Natural killer cell (primary cell): ENCODE measurements around the gene CD40. TPM values are rescaled to one million over a fixed set of nuclear protein-coding genes. Genes with fewer than 3 reads are reported as not detected.

Experiments used
- ATAC-seq, 3 donors: fragments of 150-1000 bp in 2 of 3; fragments of 200-7000 bp in 1 of 3; cut with Tn5 transposase; 1 replicate in 1 of 3; 2 replicates in 2 of 3; pipeline ENCODE4 v1.10.0; 2021; ENCODE audit warnings: mild to moderate bottlenecking in 2 of 3, moderate library complexity in 2 of 3
- DNase-seq, 2 donors: peaks; one replicate each; pipeline versions ENCODE4 v3.0.0 to v3.0.0-alpha.2; 2013 to 2021; ENCODE audit warnings: mixed read lengths in 1 of 2
- H3K27ac ChIP-seq: one replicate; pipeline ENCODE4 v1.5.1; 2013; ENCODE audit warnings: mild to moderate bottlenecking, low read length
- H3K27me3 ChIP-seq: one replicate; pipeline ENCODE4 v1.6.1; 2013; ENCODE audit warnings: low read length; ENCODE audit not compliant: control insufficient read depth, insufficient read depth
- H3K36me3 ChIP-seq: one replicate; pipeline ENCODE4 v1.6.1; 2013; ENCODE audit warnings: low read length; ENCODE audit not compliant: control insufficient read depth, insufficient read depth
- H3K4me1 ChIP-seq: one replicate; pipeline ENCODE4 v1.6.1; 2013; ENCODE audit warnings: low read length; ENCODE audit not compliant: control insufficient read depth, insufficient read depth
- H3K4me3 ChIP-seq: one replicate; pipeline ENCODE4 v1.5.1; 2013; ENCODE audit warnings: low read length
- H3K9me3 ChIP-seq: one replicate; pipeline ENCODE4 v1.6.1; 2013; ENCODE audit warnings: low read length; ENCODE audit not compliant: control insufficient read depth, insufficient read depth
- H3K27ac Mint-ChIP-seq, 2 donors: one replicate each; pipeline ENCODE4 v1.8.0; 2022; ENCODE audit warnings: mild to moderate bottlenecking in 2 of 2, mixed read lengths in 2 of 2, moderate library complexity in 1 of 2
- H3K27me3 Mint-ChIP-seq, 2 donors: one replicate each; pipeline ENCODE4 v1.8.0; 2022; ENCODE audit warnings: low read depth in 2 of 2, mixed read lengths in 2 of 2
- H3K36me3 Mint-ChIP-seq: one replicate; pipeline ENCODE4 v1.8.0; 2022; ENCODE audit warnings: mixed read lengths
- H3K4me1 Mint-ChIP-seq, 2 donors: one replicate each; pipeline ENCODE4 v1.8.0; 2022; ENCODE audit warnings: mixed read lengths in 2 of 2
- H3K4me3 Mint-ChIP-seq: one replicate; pipeline ENCODE4 v1.8.0; 2022; ENCODE audit warnings: mild to moderate bottlenecking, moderate library complexity, mixed read lengths
- H3K9me3 Mint-ChIP-seq, 2 donors: one replicate each; pipeline ENCODE4 v1.8.0; 2022; ENCODE audit warnings: mixed read lengths in 2 of 2
- CTCF ChIP-seq: fragments of 200-600 bp; IDR thresholded peaks from one replicate; pipeline ENCODE4 v1.8.0; 2022; ENCODE audit warnings: antibody characterized with exemption
- WGBS: methylation state at CpG from one replicate; pipeline ENCODE4 v1.1.7; 2013; ENCODE audit warnings: missing lambda C conversion rate; ENCODE audit not compliant: insufficient coverage; 5-methylcytosine and 5-hydroxymethylcytosine counted together
- intact Hi-C: fragments of 100-400 bp; cut with micrococcal nuclease; formaldehyde crosslinking; loops from one replicate; pipeline ENCODE4 v1.14.2; 2022
- total RNA-seq, 4 donors: library from RNA; stranded (reverse); fragments of 120-200 nt in 1 of 4; gene quantifications; one replicate each; pipeline versions ENCODE4 v1.2.3 to v1.2.4, GENCODE V29; 2013 to 2022

CD40 gene
- total RNA-seq, 3 donors from 2014 or later (not counting 1 experiment from before 2014, with no cell fraction given) = 7.1 to 9.1 (median 7.2) TPM

- 12% methylated on average over 14 of the region's 15 CpGs for WGBS
- intact Hi-C loops = no loop called here
- H3K4me1 Mint-ChIP-seq = peaks cover 9 to 26% of the 10 kb centered on the region in 2 donors
- ATAC-seq (peak; percentile 63 to 68 (median 66)), DNase-seq (peak; percentile 25 to 32)
- H3K4me3 Mint-ChIP-seq = peak overlapping the region; percentile 98
- Histone ChIP-seq H3K27me3 (no peaks in the 10 kb centered on the region), H3K4me3 (peak overlapping the region; percentile 46), H3K4me1 (peaks cover 25% of the 10 kb centered on the region), H3K27ac (peak overlapping the region; percentile 90), H3K36me3 (peaks cover 3% of the 10 kb centered on the region), H3K9me3 (no peaks in the 10 kb centered on the region)
- peak overlapping the region; percentile 80 to 95 for H3K27ac Mint-ChIP-seq
- H3K27me3 Mint-ChIP-seq = peaks cover 15 to 22% of the 10 kb centered on the region in 2 donors
- TF ChIP-seq CTCF = no peak
- no peaks in the 10 kb centered on the region for H3K9me3 Mint-ChIP-seq
- no peaks in the 10 kb centered on the region for H3K36me3 Mint-ChIP-seq
Measured at GRCh38 chr20:46118481-46119020, 437 bp downstream of the CD40 start.

GRCh38 chr20:46119028-46119546 lies 973 bp downstream of the CD40 start:
- TF ChIP-seq CTCF = no peak
- Histone ChIP-seq H3K4me1 (peaks cover 25% of the 10 kb centered on the region), H3K36me3 (peaks cover 3% of the 10 kb centered on the region), H3K27me3 (no peaks in the 10 kb centered on the region), H3K4me3 (peak overlapping the region; percentile 46), H3K9me3 (no peaks in the 10 kb centered on the region), H3K27ac (peak overlapping the region; percentile 90)
- peaks cover 9 to 29% of the 10 kb centered on the region in 2 donors for H3K4me1 Mint-ChIP-seq
- intact Hi-C loops = no loop called here
- DNase-seq (peak in 1 of 2 donors; percentile 10), ATAC-seq (no peak)
- H3K9me3 Mint-ChIP-seq = no peaks in the 10 kb centered on the region
- no peaks in the 10 kb centered on the region for H3K36me3 Mint-ChIP-seq
- WGBS = 36% methylated on average over 2 of the region's 2 CpGs
- peak overlapping the region; percentile 98 for H3K4me3 Mint-ChIP-seq
- H3K27ac Mint-ChIP-seq = peak overlapping the region; percentile 80 to 95
- peaks cover 11 to 17% of the 10 kb centered on the region in 2 donors for H3K27me3 Mint-ChIP-seq

GRCh38 chr20:46119547-46119946 lies 1.4 kb downstream of the CD40 start:
- DNase-seq (no peak), ATAC-seq (no peak)
- Mint-ChIP-seq H3K4me3 (peak overlapping the region; percentile 98), H3K4me1 (peaks cover 9 to 29% of the 10 kb centered on the region in 2 donors), H3K27ac (peak overlapping the region; percentile 80 to 95), H3K36me3 (no peaks in the 10 kb centered on the region), H3K27me3 (peaks cover 8 to 12% of the 10 kb centered on the region in 2 donors), H3K9me3 (no peaks in the 10 kb centered on the region)
- Histone ChIP-seq H3K9me3 (no peaks in the 10 kb centered on the region), H3K27ac (peak overlapping the region; percentile 90), H3K4me1 (peaks cover 25% of the 10 kb centered on the region), H3K36me3 (peaks cover 3% of the 10 kb centered on the region), H3K4me3 (peak overlapping the region; percentile 46), H3K27me3 (no peaks in the 10 kb centered on the region)
- 81% methylated on average over 2 of the region's 2 CpGs for WGBS
- intact Hi-C loops = no loop called here
- no peak for TF ChIP-seq CTCF
